ENCODE data around the gene WNT9A. TPM values are rescaled to one million over a fixed set of nuclear protein-coding genes. Genes with fewer than 3 reads are reported as not detected.
"Not testable (repeated sequence)": the region's sequence is repeated elsewhere in the genome, so short reads cannot be mapped to it uniquely, and the experiment has no call there.

WNT9A gene
- total and polyA plus RNA-seq, 7 donors, result 7.6 to 49.7 (median 22.0) TPM

GRCh38 chr1:227972843-227973374 is 25.2 kb upstream of the WNT9A start:
- intact Hi-C loops (cut with DNase I); H3K4me1 ChIP-seq; H3K27ac ChIP-seq; ATAC-seq; H3K9me3 ChIP-seq; H3K4me3 ChIP-seq; H3K36me3 ChIP-seq (ENCODE audit: insufficient read depth in 1 of 2, low read depth in 1 of 2); H3K27me3 ChIP-seq (ENCODE audit: insufficient read depth in 3 of 3, low read length in 2 of 3): not testable (repeated sequence)
- DNase-seq, result peak; percentile 44 to 80
- WGBS, 3 donors, result 69 to 79% (median 78%) methylated on average over 21 to 22 of the region's 22 CpGs

GRCh38 chr1:227972283-227972679 is 24.5 kb upstream of the WNT9A start:
- intact Hi-C loops (cut with DNase I); H3K4me3 ChIP-seq; H3K4me1 ChIP-seq; ATAC-seq; H3K27me3 ChIP-seq (ENCODE audit: insufficient read depth in 3 of 3, low read length in 2 of 3); H3K9me3 ChIP-seq; H3K27ac ChIP-seq; DNase-seq; H3K36me3 ChIP-seq (ENCODE audit: insufficient read depth in 1 of 2, low read depth in 1 of 2): not testable (repeated sequence)
- WGBS, 3 donors, result 81 to 93% (median 93%) methylated on average over 6 to 16 of the region's 19 CpGs

- H3K36me3 ChIP-seq (ENCODE audit: insufficient read depth in 1 of 2, low read depth in 1 of 2); H3K27me3 ChIP-seq (ENCODE audit: insufficient read depth in 3 of 3, low read length in 2 of 3); H3K4me1 ChIP-seq; DNase-seq; intact Hi-C loops (cut with DNase I); H3K9me3 ChIP-seq; H3K27ac ChIP-seq; ATAC-seq; H3K4me3 ChIP-seq: not testable (repeated sequence)
- 64 to 77% (median 76%) methylated on average over 22 to 25 of the region's 27 CpGs for WGBS, 3 donors
These were observed 24.0 kb upstream of the WNT9A start for GRCh38 chr1:227971643-227972282.

GRCh38 chr1:227971216-227971615 is 23.5 kb upstream of the WNT9A start:
- ATAC-seq; H3K4me1 ChIP-seq; H3K4me3 ChIP-seq; H3K27me3 ChIP-seq (ENCODE audit: insufficient read depth in 3 of 3, low read length in 2 of 3); intact Hi-C loops (cut with DNase I); DNase-seq; H3K36me3 ChIP-seq (ENCODE audit: insufficient read depth in 1 of 2, low read depth in 1 of 2); H3K9me3 ChIP-seq; H3K27ac ChIP-seq: not testable (repeated sequence)
- WGBS, 3 donors, result 94 to 99% (median 99%) methylated on average over 8 to 11 of the region's 17 CpGs

GRCh38 chr1:227970076-227970995 is 22.6 kb upstream of the WNT9A start:
- H3K36me3 ChIP-seq (ENCODE audit: insufficient read depth in 1 of 2, low read depth in 1 of 2); H3K9me3 ChIP-seq; ATAC-seq; H3K4me3 ChIP-seq; H3K4me1 ChIP-seq; H3K27ac ChIP-seq; H3K27me3 ChIP-seq (ENCODE audit: insufficient read depth in 3 of 3, low read length in 2 of 3); intact Hi-C loops (cut with DNase I): not testable (repeated sequence)
- DNase-seq, result peak in 1 of 2 donors; percentile 32
- WGBS, 3 donors, result 83 to 90% (median 88%) methylated on average over 29 to 36 of the region's 36 CpGs

GRCh38 chr1:227967815-227968214 is 20.1 kb upstream of the WNT9A start:
- 79 to 89% (median 87%) methylated on average over 5 of the region's 5 CpGs for WGBS, 3 donors
- ATAC-seq; H3K27me3 ChIP-seq (ENCODE audit: insufficient read depth in 3 of 3, low read length in 2 of 3); H3K36me3 ChIP-seq (ENCODE audit: insufficient read depth in 1 of 2, low read depth in 1 of 2); H3K4me1 ChIP-seq; intact Hi-C loops (cut with DNase I); H3K27ac ChIP-seq; H3K4me3 ChIP-seq; H3K9me3 ChIP-seq: not testable (repeated sequence)
- peak in 1 of 2 donors; percentile 13 for DNase-seq

GRCh38 chr1:227966733-227967132 is 19.0 kb upstream of the WNT9A start:
- DNase-seq; H3K4me3 ChIP-seq; H3K27me3 ChIP-seq (ENCODE audit: insufficient read depth in 3 of 3, low read length in 2 of 3); H3K36me3 ChIP-seq (ENCODE audit: insufficient read depth in 1 of 2, low read depth in 1 of 2); ATAC-seq; H3K27ac ChIP-seq; H3K9me3 ChIP-seq; intact Hi-C loops (cut with DNase I); H3K4me1 ChIP-seq: not testable (repeated sequence)
- 90 to 97% (median 93%) methylated on average over 2 of the region's 2 CpGs for WGBS, 3 donors

Data from psoas muscle (tissue), 8 donors.